HG03342 (cell line): Measurements from ENCODE around the gene FMN1.

ENCODE experiments used
- ATAC-seq: cut with Tn5 transposase; IDR thresholded peaks from one replicate; pipeline ENCODE4 v1.9.1; 2021; ENCODE audit warnings: mild to moderate bottlenecking, moderate library complexity; ENCODE audit not compliant: unreplicated experiment

Gene FMN1

DNA sequence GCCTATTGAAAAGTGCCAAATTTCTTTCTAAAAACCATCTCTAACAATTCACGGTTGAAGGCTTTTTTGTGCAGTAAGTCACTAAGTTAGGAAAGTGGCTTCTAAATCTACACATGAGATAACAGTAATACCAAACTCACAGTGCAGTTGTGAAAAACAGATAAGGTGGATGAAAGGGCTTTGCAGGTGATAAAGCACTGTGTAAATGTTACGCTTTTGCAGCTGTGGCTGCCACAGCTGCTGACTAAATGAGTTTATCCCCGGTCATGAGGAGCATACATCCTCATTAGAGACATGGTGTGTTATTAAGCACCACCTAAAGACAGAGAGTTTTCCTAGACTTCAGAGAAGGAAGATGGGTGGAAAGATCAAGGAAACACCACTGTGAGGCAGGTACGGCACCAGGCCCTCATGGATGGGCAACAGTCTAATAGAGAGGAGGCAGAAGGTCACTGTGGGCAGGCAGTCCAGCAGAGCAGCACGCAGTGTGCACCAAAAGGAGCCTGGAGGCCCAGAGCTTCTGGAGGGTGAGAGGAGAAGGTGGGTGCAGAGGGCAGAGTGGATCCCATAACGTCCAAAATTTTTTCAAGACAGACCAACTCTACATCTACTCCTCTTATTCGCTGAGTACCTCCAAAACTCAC is 68.5 kb downstream of the FMN1 start:
- ATAC-seq = no peak

DNA sequence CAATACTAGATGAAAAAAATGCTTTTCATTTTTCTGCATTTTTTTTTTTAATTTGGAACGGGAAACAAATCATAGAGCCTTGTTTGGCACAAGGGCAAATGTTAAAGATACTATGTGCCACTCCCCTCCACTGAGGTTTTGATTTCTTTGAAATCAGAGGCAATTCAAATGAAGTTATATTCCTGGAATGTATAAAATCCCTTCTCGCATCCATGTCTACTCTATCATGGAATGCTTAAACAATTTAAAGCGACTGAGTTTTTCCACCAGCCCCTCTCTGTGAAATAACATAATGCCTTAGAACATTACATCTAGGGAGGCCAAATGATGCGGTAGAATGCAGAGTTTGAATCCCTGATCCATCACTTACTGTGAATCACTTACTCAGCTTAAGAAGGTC is 69.7 kb downstream of the FMN1 start:
- ATAC-seq = no peak

GRCh38 chr15:33124279-33124678 is 70.2 kb downstream of the FMN1 start:
- ATAC-seq = no peak

GRCh38 chr15:33119865-33120264 is 74.6 kb downstream of the FMN1 start:
- no peak for ATAC-seq

DNA sequence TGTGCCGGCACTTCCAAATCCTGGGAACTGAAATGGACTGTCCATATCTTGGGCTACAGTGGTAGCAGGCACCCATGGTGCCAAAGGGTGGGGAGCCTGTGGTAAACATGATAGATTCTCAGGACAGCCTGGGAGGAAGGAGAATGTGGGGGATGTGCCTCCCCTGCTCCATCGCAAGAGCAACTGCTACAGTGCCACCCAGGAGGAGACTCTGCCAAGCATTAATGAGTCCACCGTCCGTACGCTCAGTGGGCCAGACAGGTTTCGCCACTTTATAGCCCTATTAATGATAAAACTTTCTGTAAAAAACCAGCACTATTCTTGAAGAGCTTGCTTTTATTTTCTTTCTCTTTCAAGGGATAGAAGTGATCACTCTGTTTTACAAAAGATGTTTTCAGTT is 75.2 kb downstream of the FMN1 start:
- no peak for ATAC-seq

DNA sequence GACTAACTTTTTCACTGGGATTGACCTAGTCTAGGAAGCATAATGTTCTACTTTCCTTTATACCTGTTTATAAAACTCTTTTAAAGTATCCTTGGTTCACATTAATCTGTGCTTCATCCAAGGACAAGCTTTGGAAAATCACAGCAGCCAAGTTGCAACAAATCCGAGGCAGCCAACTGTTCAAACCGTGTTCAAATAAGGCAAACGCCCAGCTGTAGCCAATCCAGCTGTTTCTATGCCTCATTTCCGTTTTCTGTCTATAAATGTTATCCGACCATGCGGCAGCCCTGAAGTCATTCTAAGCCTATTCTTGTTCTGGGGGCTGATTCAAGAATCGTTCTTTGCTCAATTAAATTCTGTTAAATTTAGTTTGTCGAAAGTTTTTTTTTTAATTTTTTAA is 78.3 kb downstream of the FMN1 start:
- ATAC-seq = no peak

DNA sequence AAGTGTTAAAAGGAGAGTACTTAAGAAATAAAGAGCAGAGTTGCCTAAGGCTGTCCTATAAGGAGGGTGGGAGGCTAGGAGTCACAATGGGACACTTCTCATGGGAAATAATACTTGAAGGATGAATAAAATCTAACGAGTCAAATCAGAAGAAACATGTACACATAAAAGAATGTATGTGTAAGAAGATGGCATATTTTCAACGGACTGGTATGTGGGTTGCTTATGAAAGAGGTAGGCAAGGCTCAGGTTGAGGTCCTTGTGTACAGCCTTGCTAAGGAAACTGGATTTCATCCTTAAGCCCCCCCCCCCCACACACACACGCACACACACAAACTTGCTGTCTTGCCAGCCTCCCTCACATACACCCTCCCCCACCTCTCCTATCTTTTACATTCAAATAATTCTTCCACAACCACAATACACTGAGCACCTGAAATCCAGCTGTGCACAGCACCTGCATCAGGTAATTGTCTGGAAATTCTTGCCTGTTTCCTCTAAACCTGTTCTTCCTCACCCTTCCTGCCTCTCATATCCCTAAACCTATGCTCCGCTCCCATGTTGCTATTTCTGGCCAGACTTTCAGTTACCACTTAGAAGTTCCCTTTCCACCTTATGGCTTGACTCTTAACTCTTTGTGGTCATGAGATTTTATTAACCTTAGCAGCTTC is 79.2 kb downstream of the FMN1 start:
- no peak for ATAC-seq

DNA sequence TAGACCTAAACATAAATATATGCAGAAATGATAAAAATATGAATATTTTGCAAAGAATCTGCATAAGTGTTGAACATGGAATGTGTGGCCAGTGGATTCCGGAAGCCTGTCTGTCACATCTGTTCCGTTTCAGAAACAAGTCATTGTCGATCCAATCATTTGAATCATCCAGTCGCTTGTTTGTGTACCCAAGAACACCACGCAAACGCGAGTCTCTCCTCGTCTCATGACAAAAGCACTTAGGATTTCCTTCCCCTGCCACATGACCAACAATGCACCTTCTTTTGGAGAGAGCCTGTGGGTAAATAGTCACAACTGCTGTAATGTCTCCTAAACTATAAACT is 80.2 kb downstream of the FMN1 start:
- ATAC-seq = no peak

DNA sequence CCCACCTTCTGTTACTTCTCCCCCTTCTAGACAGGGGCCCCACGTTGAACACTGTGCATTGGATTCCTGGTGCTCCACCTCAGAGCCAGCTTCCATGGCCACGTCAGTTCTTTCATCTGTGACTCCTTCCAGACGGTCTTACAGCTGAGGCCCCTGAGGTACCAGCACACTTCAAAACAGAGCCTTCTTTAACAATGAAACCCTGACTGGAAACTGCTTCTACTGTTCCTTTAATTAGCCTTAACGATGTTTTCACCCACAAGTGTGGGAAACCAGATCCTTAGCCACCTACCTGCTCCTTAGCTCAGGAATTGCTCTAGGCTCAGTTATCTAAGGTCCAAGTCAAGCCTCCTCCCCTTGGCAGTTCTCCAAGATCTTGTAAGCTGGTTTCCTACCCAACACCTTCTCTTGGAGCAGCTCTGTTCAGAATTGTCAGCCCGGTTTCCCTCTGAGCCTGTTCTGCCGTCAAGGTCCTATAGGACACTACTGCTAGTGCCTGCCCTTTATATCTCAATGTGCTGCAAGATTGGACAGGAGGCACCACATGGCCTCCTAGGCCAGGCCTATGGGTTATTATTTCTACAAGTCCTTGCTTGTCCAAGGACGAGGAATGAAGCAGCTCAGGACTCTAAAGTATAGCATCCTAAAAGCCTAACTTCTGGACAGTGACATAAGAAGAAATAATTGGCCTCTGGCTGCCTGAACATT is 80.7 kb downstream of the FMN1 start:
- no peak for ATAC-seq

GRCh38 chr15:33112541-33113105 is 81.9 kb downstream of the FMN1 start:
- no peak for ATAC-seq

DNA sequence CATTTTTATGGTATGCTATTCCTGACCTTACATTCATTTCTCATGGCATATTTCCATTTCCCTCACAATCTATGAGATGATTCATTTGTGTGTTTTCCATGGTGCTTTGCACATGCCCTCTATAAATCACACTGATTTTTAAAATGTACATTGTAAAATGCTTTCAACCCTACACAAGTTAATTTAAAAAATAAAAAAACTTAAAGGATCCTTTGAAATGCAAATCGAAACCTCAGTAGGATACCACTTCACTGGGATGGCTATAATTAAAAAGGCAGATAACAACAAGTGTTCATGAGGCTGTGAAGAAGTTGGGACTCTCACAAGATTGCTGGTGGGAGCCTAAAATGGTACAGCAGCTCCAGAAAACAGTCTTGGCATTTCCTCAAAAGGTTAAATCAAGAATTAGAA is 83.5 kb downstream of the FMN1 start:
- no peak for ATAC-seq

DNA sequence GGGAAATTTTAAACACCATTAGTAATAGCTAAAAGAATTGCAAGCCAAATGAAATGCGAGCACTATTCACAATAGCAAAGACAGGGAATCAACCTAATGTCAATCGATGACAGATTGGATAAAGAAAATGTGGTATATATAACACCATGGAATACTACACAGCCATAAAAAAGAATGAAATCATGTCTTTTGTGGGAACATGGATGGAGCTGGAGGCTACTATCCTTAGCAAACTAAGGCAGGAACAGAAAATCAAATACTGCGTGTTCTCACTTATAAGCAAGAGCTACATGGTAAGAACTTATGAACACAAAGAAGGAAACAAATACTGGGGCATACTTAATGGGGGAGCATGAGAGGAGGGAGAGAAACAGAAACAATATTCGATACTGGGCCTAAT is 85.2 kb downstream of the FMN1 start:
- ATAC-seq = no peak

DNA sequence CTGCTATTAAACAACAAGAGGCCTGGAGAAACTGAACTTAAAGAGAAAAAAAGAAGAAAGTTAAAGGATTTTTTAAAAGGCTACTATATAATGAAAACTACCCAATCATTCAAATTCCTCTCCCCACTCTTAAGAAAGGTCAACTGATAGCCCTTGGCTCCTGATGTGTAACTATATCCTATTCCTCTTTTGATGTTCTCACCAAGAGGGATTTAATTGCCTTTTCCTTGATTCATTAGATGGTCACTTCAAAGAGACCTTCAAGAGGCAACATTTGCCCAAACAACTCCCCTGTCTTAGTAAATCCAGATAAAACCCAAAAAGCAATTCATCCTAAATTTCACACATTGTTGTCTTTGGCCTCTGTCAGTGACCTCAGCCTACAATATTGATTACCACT is 86.0 kb downstream of the FMN1 start:
- no peak for ATAC-seq

GRCh38 chr15:33107950-33108349 is 86.6 kb downstream of the FMN1 start:
- no peak for ATAC-seq

DNA sequence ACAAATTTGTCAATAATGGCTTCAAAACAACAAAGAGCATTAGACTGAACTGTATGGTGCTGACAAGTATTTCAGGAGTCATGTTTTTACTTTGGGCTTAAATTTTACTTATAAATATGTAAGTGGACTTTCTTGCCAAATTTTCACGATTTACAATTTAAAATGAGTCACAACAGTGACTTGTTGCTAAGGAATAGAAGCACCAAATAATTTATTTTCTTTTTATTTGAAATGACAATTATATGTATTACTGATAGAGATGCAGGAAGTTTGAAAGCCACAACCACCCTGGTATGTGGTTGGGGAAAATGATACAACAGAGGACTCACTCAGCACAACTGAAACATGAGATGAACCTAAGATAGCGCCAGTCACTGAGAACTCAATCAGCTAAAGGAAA is 90.3 kb downstream of the FMN1 start:
- ATAC-seq = no peak

GRCh38 chr15:33101036-33101435 is 93.5 kb downstream of the FMN1 start:
- ATAC-seq = no peak

- no peak for ATAC-seq
Observed at GRCh38 chr15:33100314-33100713, 94.2 kb downstream of the FMN1 start.

DNA sequence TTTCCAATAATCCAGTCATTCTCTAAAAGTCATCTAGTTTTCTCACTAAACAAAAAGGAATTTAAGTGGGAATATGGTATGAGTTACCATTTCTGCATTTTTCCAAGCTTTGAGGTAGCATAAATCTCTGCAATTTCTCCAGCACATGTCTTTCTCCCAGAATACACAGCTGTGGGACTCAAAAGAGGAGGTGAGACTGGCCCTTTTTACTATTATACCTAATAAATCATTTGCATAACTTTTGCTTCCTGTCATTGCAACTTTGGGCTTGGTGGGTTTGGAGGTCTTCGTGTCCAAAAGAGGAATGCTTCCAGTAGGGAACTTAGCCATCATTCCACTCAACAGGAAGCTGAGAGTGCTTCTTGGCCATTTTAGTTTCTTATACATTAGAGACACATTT is 94.8 kb downstream of the FMN1 start:
- ATAC-seq = no peak

GRCh38 chr15:33099213-33099612 is 95.3 kb downstream of the FMN1 start:
- ATAC-seq = no peak

DNA sequence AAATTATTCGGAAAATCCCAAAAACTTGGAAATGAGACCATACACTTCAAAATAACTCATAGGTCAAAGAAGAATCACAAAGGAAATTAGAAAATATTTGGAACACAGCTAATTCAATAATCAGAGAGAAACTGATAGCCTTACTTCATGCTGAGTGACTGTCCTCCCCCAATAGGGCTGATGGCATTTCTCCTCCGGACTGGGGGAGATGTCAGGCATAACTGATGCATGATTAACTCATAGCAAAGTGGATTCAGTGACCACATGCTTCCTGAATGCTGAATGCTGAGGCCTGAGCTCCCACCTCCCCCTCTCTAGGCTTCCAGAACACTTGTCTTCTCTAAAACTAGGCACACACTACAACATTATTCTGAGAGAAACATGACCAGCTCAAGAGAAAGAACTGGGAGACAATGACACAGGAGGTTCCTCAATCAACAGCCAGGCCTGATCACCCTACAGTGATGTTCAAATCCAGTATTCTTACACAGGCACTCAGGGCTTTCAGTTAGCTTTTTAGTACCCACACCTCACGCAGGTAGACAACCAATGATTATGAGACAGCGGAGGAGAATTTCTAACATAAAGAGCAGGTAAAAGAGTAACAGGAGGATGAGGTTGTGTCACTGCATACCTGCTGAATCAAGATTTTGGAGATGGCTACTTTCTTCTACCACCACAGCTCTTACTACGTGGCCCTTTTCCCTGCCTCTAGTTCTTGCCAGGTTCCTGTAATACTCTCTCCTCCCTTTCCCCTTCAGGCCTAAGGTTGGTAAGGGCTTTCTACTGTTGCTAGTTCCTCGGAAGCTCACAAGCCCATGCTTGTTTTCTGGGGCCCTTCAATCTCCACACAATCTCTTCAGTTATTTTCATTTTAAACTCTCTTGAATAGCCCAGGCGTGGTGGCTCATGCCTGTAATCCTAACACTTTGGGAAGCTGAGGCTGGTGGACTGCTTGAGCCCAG is 96.1 kb downstream of the FMN1 start:
- ATAC-seq = no peak

DNA sequence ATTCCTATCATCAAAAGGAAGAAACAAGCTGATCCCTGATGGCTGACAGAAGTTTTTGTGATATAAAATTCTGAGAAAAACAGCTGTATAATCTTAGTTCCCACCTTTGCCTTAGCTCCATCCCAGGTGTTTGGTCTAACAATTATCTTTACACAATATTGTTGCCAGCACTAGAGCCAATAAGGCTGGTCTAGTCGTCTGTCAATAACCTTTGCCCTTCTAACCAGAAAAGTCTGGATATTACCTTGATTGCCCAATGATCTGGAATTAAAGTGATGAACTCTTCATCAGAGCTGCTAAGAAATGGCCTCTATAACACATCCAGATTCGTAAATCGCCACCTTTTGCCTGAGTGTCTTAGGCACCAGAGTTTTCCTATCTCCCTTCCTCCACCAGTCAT is 98.4 kb downstream of the FMN1 start:
- no peak for ATAC-seq
